Breast epithelium (tissue), 3 donors: ENCODE measurements around the gene TRMT2B.

ENCODE experiments used
- CTCF ChIP-seq, 3 donors: fragments of 450-650 bp; IDR thresholded peaks; one replicate each; pipeline ENCODE4 v1.5.1; 2016 to 2017; ENCODE audit warnings: antibody characterized with exemption in 3 of 3, mild to moderate bottlenecking in 3 of 3, moderate library complexity in 3 of 3
- POLR2A ChIP-seq: fragments of 450-650 bp; IDR thresholded peaks from one replicate; pipeline ENCODE4 v1.6.1; 2016; ENCODE audit warnings: antibody characterized with exemption, mild to moderate bottlenecking, moderate library complexity
- POLR2AphosphoS5 ChIP-seq, 3 donors: sonication (generic); formaldehyde crosslinking; IDR thresholded peaks; one replicate each; pipeline ENCODE4 v1.6.1; 2017; ENCODE audit warnings: antibody characterized with exemption in 3 of 3

DNA sequence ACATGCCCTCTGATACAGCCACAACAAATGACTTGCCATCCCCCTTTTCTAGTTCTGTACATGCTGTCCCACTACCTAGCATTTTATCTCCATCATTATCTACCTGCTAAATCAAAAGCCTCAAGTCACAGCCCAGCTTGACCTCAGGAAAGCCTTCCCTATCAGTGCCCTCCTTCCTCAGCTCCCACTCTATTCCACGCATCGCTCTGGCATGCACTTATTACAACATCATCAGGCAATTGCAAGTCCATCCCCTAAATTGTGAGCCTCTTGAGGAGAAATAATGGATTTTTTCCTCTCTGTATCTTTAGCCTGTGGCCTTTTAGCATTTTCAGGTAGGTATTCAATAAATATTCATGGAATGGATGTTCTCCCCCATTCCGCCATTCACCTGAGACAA is 76.7 kb downstream of the TRMT2B start:
- TF ChIP-seq POLR2A (no peak), CTCF (IDR thresholded peaks at IDR 0.05) (no peak), POLR2AphosphoS5 (IDR thresholded peaks at IDR 0.05) (no peak)
